Colonic mucosa (tissue), 4 donors: ENCODE results near the gene CFAP20. TPM values are rescaled to one million over a fixed set of nuclear protein-coding genes. Genes with fewer than 3 reads are reported as not detected.
A peak's percentile ranks its signal among the peaks of the same experiment; 100 is the strongest.

Experiments
- DNase-seq: peaks from one replicate; pipeline ENCODE4 v3.0.0-alpha.2; 2020
- H3K27ac ChIP-seq: fragments of 200-600 bp; one replicate; pipeline ENCODE4 v1.8.0; 2021
- H3K27me3 ChIP-seq: fragments of 200-600 bp; one replicate; pipeline ENCODE4 v1.8.0; 2021
- H3K36me3 ChIP-seq: fragments of 200-600 bp; one replicate; pipeline ENCODE4 v1.8.0; 2021
- H3K4me1 ChIP-seq: fragments of 200-600 bp; one replicate; pipeline ENCODE4 v1.8.0; 2021; ENCODE audit warnings: mild to moderate bottlenecking
- H3K4me3 ChIP-seq: fragments of 200-600 bp; one replicate; pipeline ENCODE4 v1.8.0; 2021
- H3K9ac ChIP-seq, 2 donors: one replicate each; pipeline ENCODE4 v1.7.0; 2013; ENCODE audit warnings: control low read depth in 2 of 2, low read depth in 2 of 2, low read length in 2 of 2
- H3K9me3 ChIP-seq: fragments of 200-600 bp; one replicate; pipeline ENCODE4 v1.8.0; 2021
- intact Hi-C: fragments of 100-400 bp; cut with DNase I; formaldehyde crosslinking; loops from one replicate; pipeline ENCODE4 v1.14.1; 2022
- total RNA-seq, 2 donors: library from RNA; stranded (reverse); fragmentation: NEBNext Ultra II Directional in 1 of 2; extraction: Animal tissue kit (Norgen Biotek cat#: 25700) in 1 of 2; gene quantifications; one replicate each; pipeline ENCODE4 v1.2.1, GENCODE V29; 2021
- TF ChIP-seq, protein P1 (sequence below): fragments of 200-600 bp; IDR thresholded peaks from one replicate; pipeline ENCODE4 v1.8.0; 2022; ENCODE audit warnings: antibody characterized with exemption, mild to moderate bottlenecking
- donor health status: healthy.
- donor health status: DM: no; HTN: no; CAD: no.
- donor health status: DM: no; HTN: no; CAD: no.

CFAP20 gene
- total RNA-seq, result 10 to 100 TPM; 26.7 to 32.1 TPM

- Histone ChIP-seq H3K36me3 (no peaks in the 10 kb centered on the region), H3K4me3 (peak within 1 kb of the TSS; percentile 53), H3K27me3 (no peaks in the 10 kb centered on the region), H3K9me3 (no peaks in the 10 kb centered on the region), H3K9ac (peak within 1 kb of the TSS; percentile 82 to 93), H3K27ac (peak within 1 kb of the TSS; percentile 65), H3K4me1 (peaks cover 21% of the 10 kb centered on the region)
- intact Hi-C loops, result no loop called here
- DNase-seq, result peak; percentile 99
- TF ChIP-seq, protein P1, sequence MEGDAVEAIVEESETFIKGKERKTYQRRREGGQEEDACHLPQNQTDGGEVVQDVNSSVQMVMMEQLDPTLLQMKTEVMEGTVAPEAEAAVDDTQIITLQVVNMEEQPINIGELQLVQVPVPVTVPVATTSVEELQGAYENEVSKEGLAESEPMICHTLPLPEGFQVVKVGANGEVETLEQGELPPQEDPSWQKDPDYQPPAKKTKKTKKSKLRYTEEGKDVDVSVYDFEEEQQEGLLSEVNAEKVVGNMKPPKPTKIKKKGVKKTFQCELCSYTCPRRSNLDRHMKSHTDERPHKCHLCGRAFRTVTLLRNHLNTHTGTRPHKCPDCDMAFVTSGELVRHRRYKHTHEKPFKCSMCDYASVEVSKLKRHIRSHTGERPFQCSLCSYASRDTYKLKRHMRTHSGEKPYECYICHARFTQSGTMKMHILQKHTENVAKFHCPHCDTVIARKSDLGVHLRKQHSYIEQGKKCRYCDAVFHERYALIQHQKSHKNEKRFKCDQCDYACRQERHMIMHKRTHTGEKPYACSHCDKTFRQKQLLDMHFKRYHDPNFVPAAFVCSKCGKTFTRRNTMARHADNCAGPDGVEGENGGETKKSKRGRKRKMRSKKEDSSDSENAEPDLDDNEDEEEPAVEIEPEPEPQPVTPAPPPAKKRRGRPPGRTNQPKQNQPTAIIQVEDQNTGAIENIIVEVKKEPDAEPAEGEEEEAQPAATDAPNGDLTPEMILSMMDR, result no peak
Measured at GRCh38 chr16:58129097-58129936, at the start of gene CFAP20. Gene CFAP20, minus strand, starts transcription at chr16:58129381. Its CDS starts 266 bp downstream, at chr16:58129115.

GRCh38 chr16:58177353-58177710, 48.2 kb upstream of the CFAP20 start:
- Histone ChIP-seq H3K9me3 (no peaks in the 10 kb centered on the region), H3K4me3 (no peak overlapping the region), H3K36me3 (no peaks in the 10 kb centered on the region), H3K27me3 (no peaks in the 10 kb centered on the region), H3K4me1 (no peaks in the 10 kb centered on the region), H3K27ac (no peak overlapping the region), H3K9ac (no peak overlapping the region)
- intact Hi-C loops, result no loop called here
- TF ChIP-seq, protein P1, result no peak
- DNase-seq, result no peak

DNA sequence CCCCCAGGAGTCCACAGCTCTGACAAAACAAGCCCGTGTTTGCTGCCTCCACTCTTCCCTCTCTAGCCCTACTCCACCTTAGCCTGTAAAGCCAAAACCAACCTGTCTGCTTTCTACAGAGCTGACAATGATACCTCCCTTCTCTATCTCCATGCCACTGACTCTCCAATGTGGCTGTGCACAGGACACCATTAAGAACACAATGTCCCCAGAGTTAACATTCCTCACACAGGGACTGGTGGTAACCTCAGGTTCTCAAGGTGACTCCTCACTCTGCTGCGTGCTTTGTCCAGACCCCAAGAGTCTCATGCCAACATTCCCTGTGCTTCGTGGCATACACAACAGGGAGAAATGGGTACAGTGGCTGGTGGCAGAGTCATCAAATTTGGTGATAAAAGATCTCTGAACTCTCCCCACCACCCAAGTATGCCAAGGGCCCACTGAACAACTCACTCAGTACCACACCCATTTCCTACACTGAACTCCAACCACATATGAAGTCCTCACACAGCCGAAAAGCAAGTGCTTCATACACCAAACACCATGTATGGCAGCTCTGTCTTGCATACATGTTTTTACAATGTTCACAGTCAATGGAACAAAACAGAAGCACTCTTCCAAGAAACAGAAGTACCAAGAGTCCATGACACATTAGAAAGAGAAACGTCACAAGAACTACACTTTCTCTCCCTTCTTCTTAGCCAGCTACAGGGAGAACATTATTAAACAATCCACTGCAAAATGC, 47.6 kb upstream of the CFAP20 start:
- Histone ChIP-seq H3K9me3 (no peaks in the 10 kb centered on the region), H3K27ac (no peak overlapping the region), H3K9ac (no peak overlapping the region), H3K36me3 (no peaks in the 10 kb centered on the region), H3K4me1 (no peaks in the 10 kb centered on the region), H3K4me3 (no peak overlapping the region), H3K27me3 (no peaks in the 10 kb centered on the region)
- TF ChIP-seq, protein P1, result no peak
- DNase-seq, result no peak
- intact Hi-C loops, result no loop called here

GRCh38 chr16:58170223-58170622, 41.0 kb upstream of the CFAP20 start:
- Histone ChIP-seq H3K4me3 (no peak overlapping the region), H3K9me3 (no peaks in the 10 kb centered on the region), H3K36me3 (peaks cover 19% of the 10 kb centered on the region), H3K27ac (no peak overlapping the region), H3K27me3 (no peaks in the 10 kb centered on the region), H3K4me1 (no peaks in the 10 kb centered on the region), H3K9ac (no peak overlapping the region)
- DNase-seq, result no peak
- intact Hi-C loops, result no loop called here
- TF ChIP-seq, protein P1, result no peak

- H3K4me3 ChIP-seq, result no peak overlapping the region
- TF ChIP-seq, protein P1, result no peak
- no peaks in the 10 kb centered on the region for H3K9me3 ChIP-seq
- H3K4me1 ChIP-seq, result no peaks in the 10 kb centered on the region
- no peak for DNase-seq
- peaks cover 21% of the 10 kb centered on the region for H3K36me3 ChIP-seq
- no peak overlapping the region for H3K9ac ChIP-seq
- no peaks in the 10 kb centered on the region for H3K27me3 ChIP-seq
- H3K27ac ChIP-seq, result no peak overlapping the region
- intact Hi-C loops, result no loop called here
Measured at GRCh38 chr16:58160855-58161254, 31.7 kb upstream of the CFAP20 start.
